K562 (cell line): Measurements from ENCODE around the gene SMARCB1. TPM values are rescaled to one million over a fixed set of nuclear protein-coding genes. Genes with fewer than 3 reads are reported as not detected.

ENCODE experiments used
- ATAC-seq: fragments of 200-7000 bp; cut with Tn5 transposase; 3 replicates; pipeline ENCODE4 v1.9.1; 2020; ENCODE audit warnings: moderate library complexity
- BruUV-seq: library from RNA; stranded (reverse); fragments of 400-500 nt; replicated peaks from 2 replicates; lab custom pipeline; 2021; lab: Mats Ljungman, UMichigan
- CTCF ChIA-PET: fragments of 300-600 bp; formaldehyde crosslinking; extraction: SDS; loops from one replicate; lab custom pipeline; 2021; ENCODE audit warnings: low intra/inter-chr PET ratio; lab: Yijun Ruan, JAX
- POLR2A ChIA-PET: fragments of 300-600, 350-650 bp; sonication (Branson Sonifier 250); formaldehyde crosslinking; extraction: SDS; loops from one replicate; lab custom pipeline; 2021; ENCODE audit warnings: antibody characterized with exemption, inconsistent platforms; lab: Yijun Ruan, JAX
- DNase-seq, 4 experiments: peaks; one replicate each; pipeline versions ENCODE4 v3.0.0 to v3.0.0-alpha.2; 2011 to 2018; ENCODE audit warnings: low spot score in 3 of 4, mixed read lengths in 3 of 4; ENCODE audit errors: extremely low read depth in 1 of 4
- FAIRE-seq: peaks from 2 replicates; lab custom pipeline; 2011; peaks lifted over from hg19 to GRCh38; lab: Jason Lieb, UNC
- H2AFZ ChIP-seq: 2 replicates; pipeline ENCODE4 v1.6.0; 2011; ENCODE audit warnings: low read depth, low read length, control low read depth, inconsistent platforms
- H3K27ac ChIP-seq: fragments of 200-600 bp; 3 replicates; pipeline ENCODE4 v1.8.0; 2011; ENCODE audit warnings: low read depth, mild to moderate bottlenecking, control low read depth, inconsistent platforms, low read length, moderate library complexity, mixed read lengths; ENCODE audit errors: extremely low read depth
- H3K27me3 ChIP-seq, 2 experiments: fragments of 300-600 bp in 1 of 2; 2 replicates in 1 of 2; 3 replicates in 1 of 2; pipeline versions ENCODE4 v1.6.0 to v1.8.0; 2011; ENCODE audit warnings: inconsistent platforms in 2 of 2, low read length in 2 of 2, mild to moderate bottlenecking in 1 of 2, mixed read lengths in 1 of 2, moderate library complexity in 1 of 2; ENCODE audit not compliant: control insufficient read depth in 2 of 2, insufficient read depth in 2 of 2
- H3K36me3 ChIP-seq: fragments of 300-600 bp; 3 replicates; pipeline ENCODE4 v1.8.0; 2011; ENCODE audit warnings: mild to moderate bottlenecking, low read length, inconsistent platforms; ENCODE audit not compliant: control insufficient read depth, insufficient read depth
- H3K4me1 ChIP-seq, 2 experiments: fragments of 200-600 bp in 1 of 2; replicated peaks in 1 of 2; 2 replicates in 1 of 2; 3 replicates in 1 of 2; pipeline versions ENCODE4 v1.5.1 to v1.8.0; 2011; ENCODE audit warnings: inconsistent platforms in 2 of 2, low read length in 2 of 2, mild to moderate bottlenecking in 1 of 2, mixed read lengths in 1 of 2, moderate library complexity in 1 of 2; ENCODE audit not compliant: control insufficient read depth in 2 of 2, insufficient read depth in 2 of 2
- H3K4me2 ChIP-seq: 2 replicates; pipeline ENCODE4 v1.6.1; 2011; ENCODE audit warnings: low read length, control low read depth, inconsistent platforms, mixed read lengths; ENCODE audit not compliant: insufficient read depth
- H3K4me3 ChIP-seq: fragments of 200-600 bp; sonication (generic), shearing (Covaris generic); 2 replicates; pipeline ENCODE4 v1.5.1; 2016; ENCODE audit warnings: control low read depth, inconsistent platforms
- H3K79me2 ChIP-seq: fragments of 200-600 bp; 3 replicates; pipeline ENCODE4 v1.8.0; 2011; ENCODE audit warnings: low read length, inconsistent platforms; ENCODE audit not compliant: control insufficient read depth, insufficient read depth
- H3K9ac ChIP-seq, 2 experiments: 2 replicates each; pipeline versions ENCODE4 v1.6.0 to v1.6.1; 2011; ENCODE audit warnings: low read depth in 2 of 2, low read length in 2 of 2, control low read depth in 1 of 2, inconsistent platforms in 1 of 2, mild to moderate bottlenecking in 1 of 2, mixed read lengths in 1 of 2; ENCODE audit not compliant: insufficient read depth in 1 of 2
- H3K9me1 ChIP-seq: one replicate; pipeline ENCODE4 v1.6.0; 2011; ENCODE audit warnings: inconsistent platforms, mild to moderate bottlenecking, low read length, moderate library complexity; ENCODE audit not compliant: control insufficient read depth, insufficient read depth
- H3K9me3 ChIP-seq: replicated peaks from 2 replicates; pipeline ENCODE4 v1.5.1; 2011; ENCODE audit warnings: low read depth, low read length, inconsistent platforms; ENCODE audit not compliant: control insufficient read depth, insufficient read depth
- H4K20me1 ChIP-seq: replicated peaks from 2 replicates; pipeline ENCODE4 v1.6.1; 2011; ENCODE audit warnings: low read length, inconsistent platforms, mixed read lengths; ENCODE audit not compliant: control insufficient read depth, insufficient read depth
- CBFB ChIP-seq: sonication (generic); formaldehyde crosslinking; IDR thresholded peaks from 2 replicates; pipeline ENCODE4 v1.4.0; 2020; ENCODE audit warnings: mild to moderate bottlenecking, missing genetic modification reagents
- E2F3 ChIP-seq: fragments of 250-450 bp; sonication (Bioruptor Pico); IDR thresholded peaks from 2 replicates; pipeline ENCODE4 v1.4.0; 2020; ENCODE audit warnings: mild to moderate bottlenecking
- EHMT2 ChIP-seq: fragments of 450-650 bp; IDR thresholded peaks from 2 replicates; pipeline ENCODE4 v1.6.1; 2018; ENCODE audit warnings: antibody characterized with exemption
- GTF2F1 ChIP-seq: IDR thresholded peaks from 2 replicates; pipeline ENCODE4 v1.6.1; 2011; ENCODE audit warnings: low read depth, low read length, improper control_type of control experiment
- HNRNPLL ChIP-seq: fragments of 200-400 bp; formaldehyde crosslinking; IDR thresholded peaks from 2 replicates; pipeline ENCODE4 v1.6.1; 2017; ENCODE audit warnings: low read length, low read depth, mild to moderate bottlenecking; ENCODE audit not compliant: poor library complexity, severe bottlenecking
- IRF9 ChIP-seq: fragments of 450-650 bp; IDR thresholded peaks from 2 replicates; pipeline ENCODE4 v1.6.1; 2016; ENCODE audit warnings: missing biosample characterization, missing genetic modification characterization
- TAF1 ChIP-seq: IDR thresholded peaks from 2 replicates; pipeline ENCODE4 v1.6.1; 2011; ENCODE audit warnings: mild to moderate bottlenecking, low read length, moderate library complexity; ENCODE audit not compliant: insufficient read depth, control insufficient read depth, severe bottlenecking; ENCODE audit errors: extremely low read depth
- XRCC5 ChIP-seq: fragments of 200-400 bp; formaldehyde crosslinking; IDR thresholded peaks from 2 replicates; pipeline ENCODE4 v1.6.1; 2017; ENCODE audit warnings: low read depth, mild to moderate bottlenecking, low read length
- ZNF140 ChIP-seq: fragments of 250-450 bp; sonication (Bioruptor Pico); IDR thresholded peaks from 2 replicates; pipeline ENCODE4 v1.8.0; 2021; ENCODE audit warnings: moderate library complexity, mild to moderate bottlenecking, inconsistent platforms
- ZNF583 ChIP-seq: fragments of 250-450 bp; sonication (Bioruptor Pico); IDR thresholded peaks from 2 replicates; pipeline ENCODE4 v1.4.0; 2020
- ZSCAN29 ChIP-seq: fragments of 450-650 bp; IDR thresholded peaks from 2 replicates; pipeline ENCODE4 v1.6.1; 2017
- WGBS: fragments of 100-300 bp; shearing (Covaris generic); methylation state at CpG from one replicate; pipeline ENCODE4 v1.1.6; 2016; ENCODE audit warnings: low coverage, mixed read lengths; ENCODE audit not compliant: insufficient coverage; ENCODE audit errors: missing lambda C conversion rate; 5-methylcytosine and 5-hydroxymethylcytosine counted together
- in situ Hi-C: fragments of 300-500 bp; cut with MboI; formaldehyde crosslinking; loops from 4 replicates; pipeline ENCODE4 v1.15.0; 2018; ENCODE audit warnings: inconsistent platforms, mixed read lengths
- intact Hi-C: fragments of 100-400 bp; cut with micrococcal nuclease; formaldehyde crosslinking; loops from 2 replicates; pipeline ENCODE4 v1.14.2; 2022
- polyA plus RNA-seq, 8 experiments: library from polyadenylated mRNA; depleted of rRNA in 4 of 8; stranded (reverse) in 5 of 8; unstranded in 3 of 8; fragments of >200 nt; fragmentation: Nextera tagmentation in 2 of 8; fragmentation: Illumina TruSeq in 1 of 8; extraction: Ambion mirVana in 2 of 8; extraction: Trizol in 1 of 8; gene quantifications; 2 replicates each; pipeline versions ENCODE4 v1.2.1 to v1.2.3, GENCODE V29; 2011 to 2014; ENCODE audit warnings: inconsistent platforms in 1 of 8, missing spikeins in 1 of 8
- total RNA-seq, 7 experiments: library from RNA; depleted of rRNA in 6 of 7; stranded (reverse); fragments of >200 nt in 6 of 7; fragmentation: Illumina TruSeq in 2 of 7; extraction: Trizol in 2 of 7; gene quantifications; 2 replicates each; pipeline versions ENCODE4 v1.2.1 to v1.2.3, GENCODE V29; 2011 to 2021; ENCODE audit warnings: low replicate concordance in 1 of 7

SMARCB1 gene
- total and polyA plus RNA-seq, 9 of the 15 experiments (the other 6 are each of a cell fraction or from before 2014, with no cell fraction given): 1.2 to 113 (median 65.4) TPM

GRCh38 chr22:23868580-23868979 is 81.8 kb downstream of the SMARCB1 start:
- Histone ChIP-seq H3K36me3 (no peaks in the 10 kb centered on the region), H3K9me3 (no peaks in the 10 kb centered on the region), H4K20me1 (no peaks in the 10 kb centered on the region), H3K27ac (no peak overlapping the region), H2AFZ (no peak overlapping the region), H3K9ac (no peak overlapping the region), H3K4me3 (no peak overlapping the region), H3K4me1 (no peaks in the 10 kb centered on the region; a peak in 1 of 5 replicates), H3K79me2 (no peaks in the 10 kb centered on the region), H3K27me3 (no peaks in the 10 kb centered on the region), H3K9me1 (no peaks in the 10 kb centered on the region), H3K4me2 (no peak overlapping the region)
- FAIRE-seq (no peak), ATAC-seq (no peak), DNase-seq (no peak)
- TF ChIP-seq E2F3 (CRISPR knock-in tag): no peak
- no peak for TF ChIP-seq ZNF140 (CRISPR knock-in tag)
- no peak for TF ChIP-seq GTF2F1
- WGBS: 22% methylated on average over 3 of the region's 4 CpGs
- in situ Hi-C loops (loop anchor here (25.0 kb wide), 1 partner anchor 556 kb away; no protein-coding TSS in a partner anchor), intact Hi-C loops (no loop called here)
- no TSS peak for BruUV-seq
- POLR2A ChIA-PET: no interaction called here
- CTCF ChIA-PET: no interaction called here

- no peak for ATAC-seq
- no peaks in the 10 kb centered on the region for H3K79me2 ChIP-seq
- H3K4me3 ChIP-seq: no peak overlapping the region
- no peaks in the 10 kb centered on the region for H3K9me1 ChIP-seq
- no peak for DNase-seq
- WGBS: 21% methylated on average over 4 of the region's 4 CpGs
- no peak overlapping the region for H3K9ac ChIP-seq
- no peaks in the 10 kb centered on the region for H3K36me3 ChIP-seq
- H3K27me3 ChIP-seq: no peaks in the 10 kb centered on the region
- CTCF ChIA-PET: no interaction called here
- H4K20me1 ChIP-seq: no peaks in the 10 kb centered on the region
- FAIRE-seq: no peak
- BruUV-seq: no TSS peak
- no peaks in the 10 kb centered on the region; a peak in 2 of 5 replicates for H3K4me1 ChIP-seq
- POLR2A ChIA-PET: interaction anchor here (0.6 kb wide), 1 partner anchor 24 kb away, joined by 3 read pairs; no protein-coding TSS in a partner anchor
- no peak overlapping the region for H2AFZ ChIP-seq
- intact Hi-C loops (no loop called here), in situ Hi-C loops (loop anchor here (25.0 kb wide), 1 partner anchor 563 kb away; no protein-coding TSS in a partner anchor)
- no peaks in the 10 kb centered on the region for H3K9me3 ChIP-seq
- no peak overlapping the region for H3K4me2 ChIP-seq
- no peak for TF ChIP-seq CBFB (CRISPR knock-in tag)
- TF ChIP-seq XRCC5: no peak
- TF ChIP-seq ZSCAN29: no peak
- no peak for TF ChIP-seq IRF9 (tag)
- no peak for TF ChIP-seq HNRNPLL
- no peak for TF ChIP-seq ZNF583 (CRISPR knock-in tag)
- no peak for TF ChIP-seq EHMT2
- no peak for TF ChIP-seq TAF1
- H3K27ac ChIP-seq: no peak overlapping the region
Observed at GRCh38 chr22:23874871-23875270, 88.1 kb downstream of the SMARCB1 start.
